Iris pigment epithelial cell (primary cell): ENCODE results near the gene RNF166.

Experiments used
- DNase-seq: peaks from one replicate; pipeline ENCODE4 v3.0.0-alpha.2; 2011; ENCODE audit warnings: low read depth

The RNF166 gene, protein sequence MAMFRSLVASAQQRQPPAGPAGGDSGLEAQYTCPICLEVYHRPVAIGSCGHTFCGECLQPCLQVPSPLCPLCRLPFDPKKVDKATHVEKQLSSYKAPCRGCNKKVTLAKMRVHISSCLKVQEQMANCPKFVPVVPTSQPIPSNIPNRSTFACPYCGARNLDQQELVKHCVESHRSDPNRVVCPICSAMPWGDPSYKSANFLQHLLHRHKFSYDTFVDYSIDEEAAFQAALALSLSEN

DNA sequence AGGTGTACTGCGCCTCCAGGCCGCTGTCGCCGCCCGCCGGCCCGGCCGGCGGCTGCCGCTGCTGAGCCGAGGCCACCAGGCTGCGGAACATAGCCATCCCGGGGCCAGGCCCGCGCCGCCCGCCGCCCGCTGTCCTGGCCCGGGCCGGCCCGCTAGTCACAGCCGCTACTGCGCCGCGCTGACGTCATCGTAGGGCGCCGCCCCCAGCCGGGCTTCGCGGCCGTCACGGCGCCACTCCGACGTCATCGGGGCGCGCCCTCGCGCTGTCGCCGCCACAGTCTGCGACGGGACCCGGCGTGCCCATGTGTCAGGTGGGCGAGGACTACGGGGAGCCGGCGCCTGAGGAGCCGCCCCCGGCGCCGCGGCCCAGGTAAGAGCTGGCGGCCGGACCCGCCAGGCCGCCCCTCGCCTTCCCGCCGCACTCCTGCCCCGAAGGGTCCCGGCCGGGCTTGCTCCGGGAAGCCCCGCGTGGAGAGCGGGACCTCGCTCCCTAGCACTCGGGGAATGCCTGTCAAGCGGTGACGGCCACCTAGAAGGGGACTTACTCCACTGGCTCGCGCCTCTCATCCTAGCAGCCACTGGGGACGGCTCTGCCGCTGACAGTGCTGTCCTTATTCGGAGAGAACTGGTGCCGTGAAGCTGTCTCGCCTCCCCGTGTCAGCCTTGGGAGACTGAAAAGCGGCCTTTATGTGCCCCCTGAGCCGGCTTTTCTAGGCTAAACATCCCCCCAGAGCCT, at the start of gene RNF166, which contains the start of gene CTU2:
RNF166 (minus strand) TSS at position 180 of the 736 bp plus-strand sequence; CDS start at position 97, 83 bp downstream.
CTU2 (plus strand) TSS at position 275 of the 736 bp plus-strand sequence; CDS start at position 303, 28 bp downstream.
- peak; percentile 86 for DNase-seq

- DNase-seq = peak; percentile 67
Observed at GRCh38 chr16:88754912-88755744, 48.9 kb upstream of the RNF166 start.

DNA sequence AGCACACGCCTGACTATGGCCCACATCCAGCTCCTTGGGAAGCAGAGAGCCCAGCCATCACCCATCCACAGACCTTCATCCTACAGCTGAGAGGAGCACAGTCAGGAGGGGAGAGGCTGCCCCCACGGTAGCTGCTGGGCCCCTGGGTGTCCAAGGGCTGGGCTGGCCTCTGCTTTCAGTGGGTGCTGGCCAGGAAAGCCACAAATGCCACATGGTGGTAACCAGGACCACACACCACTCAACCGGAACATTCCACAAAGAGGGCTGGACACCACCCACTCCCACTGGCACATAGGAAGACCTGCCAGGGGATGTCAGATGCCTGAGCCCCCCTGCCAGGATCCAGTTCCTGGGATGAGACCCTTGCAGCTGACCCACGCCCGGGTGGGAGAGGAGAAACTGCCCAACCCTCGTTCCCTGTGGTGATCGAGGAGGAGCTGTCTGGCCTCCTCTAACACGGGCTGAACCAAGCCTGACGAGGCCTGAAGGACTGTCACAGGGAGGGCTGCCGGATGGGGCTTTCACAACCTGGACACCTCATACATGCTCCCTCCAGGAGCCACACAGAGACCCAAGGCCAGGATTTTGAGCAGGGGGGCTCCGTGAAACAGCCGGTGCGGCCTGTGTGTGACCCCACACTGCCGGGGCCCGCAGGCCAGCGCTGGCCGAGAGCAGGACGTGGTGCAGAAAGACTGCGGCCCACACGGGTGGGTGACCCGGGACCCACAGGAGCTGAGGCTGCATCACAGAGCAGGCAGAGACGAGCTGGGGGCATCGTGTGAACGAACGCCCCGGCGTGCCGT, 48.1 kb upstream of the RNF166 start:
- no peak for DNase-seq

DNA sequence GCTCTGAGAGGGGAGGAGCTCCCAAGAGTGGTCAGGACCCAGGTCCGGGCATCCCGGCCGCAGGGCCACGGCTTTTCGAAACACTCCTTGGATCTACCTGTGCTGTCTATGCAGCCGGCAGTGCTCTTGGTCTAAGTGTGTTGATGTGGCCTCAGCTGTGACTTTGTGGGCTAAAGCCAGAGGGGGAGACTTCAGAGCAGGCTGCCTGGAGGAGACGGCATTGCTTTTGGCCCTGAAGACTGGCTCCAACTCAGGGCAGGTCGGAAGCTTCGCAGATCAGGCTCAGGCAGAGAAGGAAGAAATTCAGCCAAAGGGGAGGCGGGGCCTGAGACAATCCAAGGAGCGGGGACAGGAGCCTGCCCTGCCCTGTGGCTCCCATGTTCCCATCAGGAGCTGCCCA, 47.4 kb upstream of the RNF166 start:
- DNase-seq = no peak

GRCh38 chr16:88753191-88753590, 47.0 kb upstream of the RNF166 start:
- no peak for DNase-seq

GRCh38 chr16:88752386-88753002, 46.3 kb upstream of the RNF166 start:
- DNase-seq = no peak

- no peak for DNase-seq
Observed at GRCh38 chr16:88750854-88751253, 44.6 kb upstream of the RNF166 start.

DNA sequence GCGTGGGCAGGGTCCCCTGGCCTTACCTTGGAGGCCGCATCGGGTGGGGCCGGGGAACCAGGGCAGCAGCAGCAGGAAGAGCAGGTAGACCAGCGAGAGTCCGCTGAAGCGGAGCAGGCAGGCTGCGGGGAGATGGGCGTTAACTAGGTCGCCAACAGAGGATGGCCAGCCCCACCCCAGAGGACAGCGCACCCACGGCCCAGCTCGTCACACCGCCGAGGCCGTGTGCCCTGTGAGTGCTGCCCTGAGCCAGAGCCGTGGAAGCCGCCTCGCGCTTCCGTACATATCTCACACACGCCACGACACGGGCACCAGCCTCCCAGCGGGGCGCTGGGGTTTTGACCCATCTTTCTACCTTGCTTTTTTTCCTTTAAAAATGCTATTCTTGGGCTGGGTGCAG, 43.1 kb upstream of the RNF166 start:
- no peak for DNase-seq

- DNase-seq = no peak
Observed at GRCh38 chr16:88748364-88748763, 42.2 kb upstream of the RNF166 start.

- DNase-seq = no peak
Observed at GRCh38 chr16:88747588-88748301, 41.5 kb upstream of the RNF166 start.

DNA sequence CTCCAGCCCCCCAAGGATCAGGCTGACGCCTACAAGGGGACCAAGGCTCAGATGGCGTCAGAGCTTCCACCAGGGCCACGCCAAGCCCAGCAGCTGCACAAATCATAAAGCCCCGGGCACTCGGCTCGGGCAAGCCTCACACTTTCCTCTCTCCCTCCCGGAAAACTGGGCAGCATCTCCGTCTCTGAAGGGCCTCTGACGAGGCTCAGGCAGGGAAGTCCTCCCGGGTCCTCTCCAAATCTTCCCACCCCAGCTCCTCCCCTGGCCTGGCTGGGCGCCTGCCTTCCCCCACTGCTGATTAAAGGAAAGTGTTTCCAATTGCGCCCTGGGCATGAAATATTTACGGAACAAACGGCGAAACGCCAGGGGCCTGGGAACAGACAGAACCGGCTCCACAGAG, 40.3 kb upstream of the RNF166 start:
- DNase-seq = no peak

DNA sequence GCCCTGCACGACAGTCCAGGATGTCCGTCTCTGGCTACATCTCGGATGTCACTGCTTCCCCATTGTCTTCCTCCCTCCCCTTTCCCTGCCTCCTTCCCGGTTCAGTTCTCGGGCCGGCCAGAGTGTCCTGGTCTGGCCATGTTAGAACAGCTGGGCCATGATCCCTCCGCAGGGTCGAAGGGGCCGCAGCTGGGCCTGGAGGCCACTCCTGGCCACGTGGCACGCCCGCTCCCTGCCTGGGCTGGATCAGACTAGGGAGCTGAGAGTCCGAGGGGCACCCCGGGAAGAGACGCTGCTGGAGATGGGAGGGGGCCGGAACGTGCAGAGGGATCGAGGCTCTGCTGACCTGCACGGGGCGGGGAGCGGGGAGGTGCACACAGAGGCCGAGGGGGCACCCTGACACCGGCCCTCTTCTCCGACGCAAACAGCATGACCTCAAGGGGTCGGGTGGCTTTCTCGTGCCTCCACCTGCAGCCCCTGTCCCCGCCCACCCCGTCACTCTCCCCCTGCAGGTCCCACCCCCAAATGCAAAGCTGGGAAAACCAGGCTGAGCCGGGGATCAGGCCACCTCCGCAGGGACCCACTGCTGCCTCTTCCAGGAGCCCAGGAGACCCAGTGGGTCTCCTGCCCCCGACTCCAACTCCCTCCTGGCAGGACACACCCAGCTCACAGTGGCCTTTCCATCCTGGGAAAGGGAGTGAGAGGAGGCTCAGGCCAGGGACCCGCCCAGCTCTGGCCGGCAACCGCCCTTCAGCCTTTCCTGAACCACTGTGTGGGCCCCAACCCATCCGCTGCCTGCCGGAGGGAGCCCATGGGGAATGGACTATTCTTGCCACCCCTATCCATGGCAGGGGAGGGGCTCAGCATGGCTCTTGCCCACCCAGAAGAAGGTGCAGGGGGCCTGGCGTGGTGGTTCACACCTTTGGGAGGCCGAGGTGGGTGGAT, 38.6 kb upstream of the RNF166 start:
- no peak for DNase-seq

GRCh38 chr16:88743693-88744576, 37.7 kb upstream of the RNF166 start:
- DNase-seq = peak; percentile 51

DNA sequence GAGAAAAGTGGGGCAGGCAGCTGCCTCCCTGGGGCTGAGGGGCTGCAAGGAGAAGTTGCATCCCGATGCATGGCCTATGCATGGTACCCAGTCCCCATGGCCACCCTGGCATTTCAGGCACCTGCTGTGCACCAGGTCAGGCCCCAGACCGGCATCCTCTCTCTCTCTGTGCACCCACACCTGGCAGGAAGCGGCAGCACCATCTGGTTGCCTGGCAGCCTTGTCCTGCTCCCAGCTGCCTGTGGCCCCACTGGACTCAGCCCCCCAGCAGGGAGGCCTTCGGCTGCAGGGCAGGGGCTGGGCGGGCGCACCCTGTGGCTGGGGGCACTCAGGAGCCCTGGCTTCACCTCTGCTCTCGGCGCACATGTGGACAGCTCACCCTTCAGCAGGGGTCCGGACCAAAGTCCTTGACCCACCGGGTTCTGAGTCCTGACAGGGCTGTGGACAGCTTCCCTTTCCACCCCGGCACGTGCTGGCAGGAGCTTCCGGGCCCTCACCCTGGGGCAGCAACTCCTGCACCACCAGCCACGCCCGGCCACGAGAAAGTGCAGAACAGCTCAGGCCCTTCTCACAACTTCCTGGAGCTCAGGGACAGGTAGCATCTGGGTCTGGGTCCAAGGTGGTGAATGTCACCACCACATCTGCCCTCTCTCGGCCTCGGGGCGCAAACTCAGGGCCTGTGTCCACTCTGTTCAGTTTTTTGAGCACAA, 36.8 kb upstream of the RNF166 start:
- no peak for DNase-seq

DNA sequence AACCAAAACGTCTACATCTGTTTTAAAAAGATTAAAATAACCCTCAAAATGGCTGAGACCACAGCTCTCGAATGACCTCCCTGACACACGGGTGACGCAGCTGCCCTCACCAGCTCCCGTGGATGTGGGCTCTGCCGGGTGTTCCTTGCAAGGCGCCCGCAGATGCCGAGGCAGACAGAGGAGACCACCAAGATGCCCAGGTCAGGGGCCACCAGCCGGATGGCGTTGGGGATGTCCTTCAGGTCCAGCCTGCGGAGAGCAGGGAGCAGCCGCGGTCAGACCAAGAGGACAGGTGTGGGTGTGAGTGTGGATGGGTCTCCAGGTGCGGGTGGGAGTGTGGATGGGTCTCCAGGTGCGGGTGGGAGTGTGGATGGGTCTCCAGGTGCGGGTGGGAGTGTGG, 35.2 kb upstream of the RNF166 start:
- DNase-seq = no peak

- no peak for DNase-seq
Observed at GRCh38 chr16:88740727-88741055, 34.5 kb upstream of the RNF166 start.

DNA sequence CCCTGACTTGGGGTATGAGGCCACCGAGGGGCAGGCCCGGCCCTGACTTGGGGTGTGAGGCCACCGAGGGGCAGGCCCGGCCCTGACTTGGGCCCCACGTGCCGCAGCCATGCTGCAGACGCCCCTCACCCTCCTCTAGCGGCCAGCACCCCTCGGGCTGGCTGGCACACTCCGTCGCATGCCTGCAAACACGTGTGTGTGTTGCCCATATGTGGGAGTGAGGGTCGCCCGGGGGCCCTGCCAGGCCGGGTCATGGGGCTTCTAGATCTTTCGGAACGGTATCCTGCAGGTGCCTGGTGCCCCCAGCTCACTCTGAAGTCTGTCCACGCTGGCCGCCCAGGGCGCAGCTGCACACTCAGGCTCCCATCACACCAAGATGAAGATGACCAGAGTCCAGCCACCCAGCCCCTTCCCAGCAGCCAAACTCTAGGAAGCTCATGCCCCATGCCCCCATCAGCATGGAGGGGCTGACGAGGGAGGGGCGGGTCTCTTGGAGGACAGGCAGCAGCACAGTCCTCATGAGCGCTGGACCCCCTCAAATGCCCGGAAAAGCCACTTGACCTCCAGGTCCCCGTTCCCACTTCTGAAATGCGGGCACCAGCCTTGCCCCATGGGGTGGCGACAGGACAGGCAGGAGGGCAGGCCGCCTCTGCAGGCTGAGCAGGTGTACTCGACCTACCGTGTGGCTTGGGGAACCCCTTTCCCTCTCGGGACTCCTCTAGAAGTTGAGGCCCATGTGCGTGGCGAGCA, 33.9 kb upstream of the RNF166 start:
- no peak for DNase-seq
